HG03045 (cell line): Measurements from ENCODE around the gene WDR46.
"Not testable (repeated sequence)": the region's sequence is repeated elsewhere in the genome, so short reads cannot be mapped to it uniquely, and the experiment has no call there.

Experiments
- ATAC-seq: cut with Tn5 transposase; IDR thresholded peaks from one replicate; pipeline ENCODE4 v1.9.1; 2021; ENCODE audit warnings: mild to moderate bottlenecking, moderate library complexity; ENCODE audit not compliant: unreplicated experiment

The WDR46 gene

DNA sequence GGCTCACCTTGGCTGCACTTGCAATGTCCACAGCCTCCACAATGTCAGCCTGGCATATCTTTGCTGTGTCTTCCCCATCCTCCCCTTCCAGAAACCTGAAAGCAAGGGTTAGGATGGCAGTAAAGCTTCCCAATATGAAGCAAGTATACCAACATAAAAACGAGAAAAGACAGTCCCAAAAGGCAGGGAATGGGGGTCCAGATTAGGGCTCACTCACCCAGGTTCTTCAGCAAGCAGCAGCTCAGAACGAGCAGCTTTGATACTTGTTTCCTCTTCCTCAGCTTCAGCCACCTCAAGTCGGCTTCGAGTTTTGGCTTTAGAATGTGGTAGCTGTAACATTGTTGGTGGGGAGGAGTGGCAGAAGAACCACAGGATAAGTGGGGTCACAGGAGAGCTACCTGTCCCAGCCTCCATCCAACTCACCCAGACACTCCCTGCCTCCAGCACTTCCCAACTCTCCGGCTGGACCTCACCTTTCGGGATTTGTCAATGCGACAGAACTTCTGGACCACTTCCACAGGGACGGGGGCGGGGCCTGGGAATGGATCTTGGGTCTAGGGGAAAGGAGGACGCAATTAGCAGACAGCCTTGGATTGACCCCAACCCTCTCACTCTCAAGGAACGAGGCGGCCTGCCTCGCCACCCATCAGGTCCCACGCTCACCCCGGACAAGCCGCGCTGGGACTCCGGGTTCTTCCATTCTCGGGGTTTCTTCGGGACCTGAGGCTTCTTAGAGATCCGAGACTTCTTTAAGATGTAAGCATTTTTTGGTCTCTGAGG lies 708 bp downstream of the WDR46 start:
- no peak for ATAC-seq

DNA sequence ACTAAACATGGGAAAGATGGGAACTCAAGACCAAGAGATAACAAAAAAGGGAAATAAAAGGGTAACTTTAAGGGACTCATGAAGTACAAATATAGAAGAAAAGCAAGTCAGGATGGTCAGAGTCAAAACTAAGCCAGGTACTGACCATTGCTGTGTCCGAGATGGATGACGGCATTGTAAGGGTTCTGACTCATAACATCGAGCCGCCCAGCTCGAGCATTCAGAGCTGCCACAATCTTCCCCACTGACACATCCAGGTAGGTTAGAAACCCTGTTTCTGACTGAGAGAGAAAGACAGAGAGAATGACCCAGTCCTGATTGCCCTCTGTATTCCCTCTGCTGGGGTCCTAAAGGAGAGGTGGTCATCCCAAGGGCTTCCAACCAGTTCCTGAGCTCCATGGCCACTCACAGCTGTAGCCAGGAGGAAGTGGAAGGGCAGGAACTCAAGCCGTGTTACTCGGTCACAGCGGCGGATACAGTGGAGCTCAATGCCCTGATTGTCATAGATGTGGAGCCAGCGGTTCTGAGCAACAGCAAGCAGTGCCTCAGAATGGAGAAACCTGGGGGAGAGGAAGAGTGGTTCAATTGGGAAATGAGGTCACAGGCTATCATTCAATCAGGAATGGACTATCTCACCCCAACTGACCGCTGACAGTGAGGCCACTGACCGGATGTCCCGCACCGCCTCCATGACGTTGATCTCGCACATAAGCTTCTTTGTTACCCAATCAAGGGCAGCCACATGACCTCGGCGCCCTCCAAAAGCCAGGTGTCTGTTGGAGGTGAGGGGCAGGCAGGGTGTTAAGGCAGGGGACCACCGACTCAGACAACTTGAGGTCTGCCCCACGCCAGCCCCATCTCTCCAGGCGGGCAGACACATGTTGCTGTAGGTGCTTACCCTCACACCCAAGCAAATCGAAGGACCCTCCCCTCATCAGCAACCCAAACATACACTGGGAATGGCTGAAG lies 1.8 kb downstream of the WDR46 start:
- ATAC-seq = no peak

DNA sequence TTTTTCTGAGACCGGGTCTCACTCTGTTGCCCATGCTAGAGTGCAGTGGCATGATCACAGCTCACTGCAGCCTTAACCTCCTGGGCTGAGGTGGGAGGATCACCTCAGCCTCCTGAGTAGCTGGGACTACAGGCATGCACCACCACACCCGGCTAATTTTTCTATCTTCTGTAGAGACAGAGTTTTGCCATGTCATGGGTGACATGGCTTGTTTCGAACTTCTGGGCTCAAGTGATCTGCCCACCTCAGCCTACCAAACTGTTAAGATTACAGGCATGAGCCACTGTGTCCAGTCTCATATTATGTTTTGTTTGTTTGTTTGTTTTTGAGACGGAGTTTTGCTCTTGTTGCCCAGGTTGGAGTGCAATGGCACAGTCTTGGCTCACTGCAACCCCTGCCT lies 3.8 kb downstream of the WDR46 start:
- not testable (repeated sequence) for ATAC-seq

DNA sequence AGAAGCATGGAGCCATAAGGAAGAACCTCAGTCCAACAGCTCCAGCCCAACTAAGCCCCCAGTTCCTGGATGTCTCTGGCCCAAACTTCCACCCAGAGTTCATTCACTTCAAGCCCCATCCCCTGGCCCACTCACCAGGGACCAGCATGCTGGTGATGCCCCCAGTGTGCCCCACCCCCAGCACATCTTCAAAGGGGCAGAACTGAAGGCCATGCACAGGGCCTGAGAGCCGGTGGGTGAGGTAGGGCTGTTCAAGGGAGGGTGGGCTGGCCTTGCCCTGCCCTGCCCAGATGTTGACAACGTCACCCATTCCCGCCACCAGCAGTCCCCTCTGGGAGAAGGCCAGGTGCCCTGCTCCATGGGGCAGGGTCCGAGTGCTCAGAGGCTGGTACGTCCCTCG lies 8.5 kb downstream of the WDR46 start:
- ATAC-seq = no peak

- no peak for ATAC-seq
Observed at GRCh38 chr6:33279971-33280511, 9.0 kb downstream of the WDR46 start.

DNA sequence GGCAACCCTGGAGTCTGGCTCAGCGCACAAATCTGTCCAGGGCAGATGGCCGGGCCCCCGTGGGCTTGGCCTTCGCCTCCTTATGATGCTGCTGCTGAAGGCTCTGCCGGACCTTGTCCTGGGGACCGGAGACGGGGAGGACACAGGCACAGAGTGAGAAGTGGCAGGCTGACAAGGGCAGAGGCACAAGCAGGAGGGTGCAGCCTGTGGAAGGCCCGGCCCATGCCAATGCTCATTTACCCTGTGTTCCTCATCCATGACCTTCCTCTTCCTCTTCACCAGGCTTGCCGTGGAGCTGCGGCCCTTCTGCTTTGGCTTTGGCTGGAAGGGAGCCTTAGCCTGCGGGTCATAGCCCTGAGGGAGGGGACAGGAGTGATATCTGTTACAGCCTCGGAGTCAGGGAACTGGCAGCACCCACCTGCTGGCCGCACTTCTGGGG lies 9.8 kb downstream of the WDR46 start:
- ATAC-seq = no peak

DNA sequence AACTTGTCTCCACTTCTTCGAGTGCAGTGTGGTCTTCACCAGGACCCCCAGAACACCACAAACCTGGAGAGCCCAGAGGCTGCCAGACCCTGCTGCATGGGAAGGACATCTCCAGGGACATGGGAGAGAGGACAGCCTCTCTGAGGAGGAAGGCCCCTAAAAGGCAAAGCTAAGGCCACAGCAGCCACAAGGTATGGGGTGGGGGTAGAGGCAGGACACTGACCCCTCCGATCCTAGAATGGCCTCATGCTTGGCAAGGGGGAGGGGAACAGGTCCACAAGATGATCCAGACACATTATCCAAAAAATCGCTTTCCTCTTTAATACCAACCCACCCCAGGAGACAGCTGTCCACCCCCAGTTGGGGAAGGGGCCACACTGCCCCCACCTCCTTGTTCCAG lies 10.2 kb downstream of the WDR46 start:
- ATAC-seq = no peak

DNA sequence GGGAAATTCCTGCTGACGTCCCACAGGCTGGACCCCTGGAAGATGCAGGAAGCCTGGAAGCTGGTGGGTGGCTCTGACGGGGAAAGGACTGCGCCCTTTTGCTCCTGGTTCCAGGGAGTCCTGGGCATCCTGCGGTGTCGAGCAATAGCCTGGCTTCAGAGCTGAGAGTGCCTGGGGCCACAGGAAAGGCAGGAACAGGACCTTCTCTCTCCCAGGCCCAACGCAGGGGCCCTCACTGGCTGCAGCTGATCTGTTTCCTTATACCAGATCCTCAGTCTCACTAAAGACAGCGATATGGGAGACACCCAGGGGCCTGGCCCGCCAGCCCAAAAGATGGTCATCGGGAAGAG lies 10.7 kb downstream of the WDR46 start:
- ATAC-seq = no peak

DNA sequence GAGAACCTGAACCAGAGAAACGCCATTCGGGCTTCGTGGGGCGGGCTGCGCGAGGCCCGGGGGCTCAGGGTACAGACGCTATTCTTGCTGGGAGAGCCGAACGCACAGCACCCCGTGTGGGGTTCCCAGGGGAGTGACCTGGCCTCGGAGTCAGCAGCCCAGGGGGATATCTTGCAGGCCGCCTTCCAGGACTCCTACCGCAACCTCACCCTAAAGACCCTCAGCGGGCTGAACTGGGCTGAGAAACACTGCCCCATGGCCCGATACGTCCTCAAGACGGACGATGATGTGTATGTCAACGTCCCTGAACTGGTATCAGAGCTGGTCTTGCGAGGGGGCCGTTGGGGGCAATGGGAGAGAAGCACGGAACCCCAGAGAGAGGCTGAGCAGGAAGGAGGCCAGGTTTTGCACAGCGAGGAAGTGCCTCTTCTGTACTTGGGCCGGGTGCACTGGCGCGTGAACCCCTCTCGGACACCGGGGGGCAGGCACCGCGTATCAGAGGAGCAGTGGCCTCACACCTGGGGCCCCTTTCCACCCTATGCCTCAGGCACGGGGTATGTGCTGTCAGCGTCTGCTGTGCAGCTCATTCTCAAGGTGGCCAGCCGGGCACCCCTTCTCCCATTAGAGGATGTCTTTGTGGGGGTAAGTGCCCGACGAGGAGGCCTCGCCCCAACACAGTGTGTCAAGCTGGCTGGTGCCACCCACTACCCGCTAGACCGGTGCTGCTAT lies 11.2 kb downstream of the WDR46 start:
- ATAC-seq = peak; percentile 4

DNA sequence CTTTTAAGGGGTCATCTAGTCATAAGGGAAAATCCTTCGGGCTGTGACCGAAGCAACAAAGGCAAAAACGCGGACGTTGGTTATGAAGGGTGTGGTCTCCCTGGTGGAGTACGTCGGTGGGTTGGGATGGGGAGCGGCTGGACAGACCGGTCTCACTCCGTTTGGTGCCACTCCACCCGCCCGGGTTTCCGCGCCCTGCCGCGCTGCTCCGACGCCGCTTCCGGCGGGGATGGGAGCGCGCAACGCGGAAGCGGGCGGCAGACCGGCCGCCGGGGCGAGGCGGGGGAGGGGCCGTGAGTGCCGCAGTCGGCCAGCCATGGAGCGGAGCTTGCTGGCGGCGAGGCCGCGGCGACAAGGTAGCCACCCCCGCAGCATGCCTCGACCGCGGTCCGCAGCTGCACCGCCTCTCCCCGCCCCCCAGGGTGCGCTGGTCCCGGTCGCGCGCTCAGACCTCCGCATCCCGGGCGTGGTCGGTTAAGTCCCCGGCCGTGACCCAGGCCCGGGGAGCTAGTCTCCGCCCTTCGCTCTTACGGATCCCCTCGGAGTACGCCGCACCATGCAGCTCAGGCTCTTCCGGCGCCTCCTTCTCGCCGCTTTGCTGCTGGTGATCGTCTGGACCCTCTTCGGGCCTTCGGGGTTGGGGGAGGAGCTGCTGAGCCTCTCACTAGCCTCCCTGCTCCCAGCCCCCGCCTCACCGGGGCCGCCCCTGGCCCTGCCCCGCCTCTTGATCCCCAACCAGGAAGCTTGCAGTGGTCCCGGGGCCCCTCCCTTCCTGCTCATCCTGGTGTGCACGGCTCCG lies 12.0 kb downstream of the WDR46 start, which contains the start of gene B3GALT4:
Gene B3GALT4, plus strand, starts transcription at position 260 of the 799 bp plus-strand sequence. Its CDS starts 297 bp downstream, at position 557.
- peak; percentile 57 for ATAC-seq

DNA sequence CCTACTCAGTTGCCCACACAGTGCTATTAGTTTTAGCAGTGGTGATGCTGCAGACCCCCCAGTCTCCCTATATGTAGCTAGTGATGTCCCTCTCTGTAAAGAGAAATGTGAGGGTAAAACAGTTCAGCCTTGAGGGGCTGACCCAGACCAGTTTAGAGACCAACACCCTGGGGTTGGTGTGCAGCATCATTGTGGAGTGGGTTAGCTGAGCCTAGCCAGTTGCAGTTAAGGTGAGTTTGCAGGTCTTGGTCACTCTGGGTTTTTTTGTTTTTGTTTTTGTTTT lies 12.5 kb downstream of the WDR46 start:
- ATAC-seq = no peak

DNA sequence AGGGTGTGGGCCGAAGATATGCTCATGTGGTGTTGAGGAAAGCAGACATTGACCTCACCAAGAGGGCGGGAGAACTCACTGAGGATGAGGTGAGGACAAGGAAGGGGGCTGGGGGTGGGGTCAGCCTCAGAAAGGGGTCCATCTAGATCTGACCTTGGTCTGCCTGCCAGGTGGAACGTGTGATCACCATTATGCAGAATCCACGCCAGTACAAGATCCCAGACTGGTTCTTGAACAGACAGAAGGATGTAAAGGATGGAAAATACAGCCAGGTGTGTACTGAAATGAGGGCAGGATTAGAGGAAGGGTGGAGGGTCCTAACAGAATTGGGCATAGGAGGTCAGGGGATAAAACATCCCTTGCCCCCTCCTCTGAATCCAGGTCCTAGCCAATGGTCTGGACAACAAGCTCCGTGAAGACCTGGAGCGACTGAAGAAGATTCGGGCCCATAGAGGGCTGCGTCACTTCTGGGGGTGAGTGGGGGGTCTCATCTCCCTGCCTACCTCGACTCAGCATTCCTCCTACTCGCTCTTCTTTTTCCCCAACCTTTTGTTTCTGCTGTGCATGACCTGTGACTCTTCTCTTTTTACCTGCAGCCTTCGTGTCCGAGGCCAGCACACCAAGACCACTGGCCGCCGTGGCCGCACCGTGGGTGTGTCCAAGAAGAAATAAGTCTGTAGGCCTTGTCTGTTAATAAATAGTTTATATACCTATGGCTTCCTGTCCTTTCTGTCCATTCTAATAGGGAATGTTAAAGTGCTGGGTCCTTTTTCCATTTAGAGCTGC lies 13.1 kb downstream of the WDR46 start:
- not testable (repeated sequence) for ATAC-seq

DNA sequence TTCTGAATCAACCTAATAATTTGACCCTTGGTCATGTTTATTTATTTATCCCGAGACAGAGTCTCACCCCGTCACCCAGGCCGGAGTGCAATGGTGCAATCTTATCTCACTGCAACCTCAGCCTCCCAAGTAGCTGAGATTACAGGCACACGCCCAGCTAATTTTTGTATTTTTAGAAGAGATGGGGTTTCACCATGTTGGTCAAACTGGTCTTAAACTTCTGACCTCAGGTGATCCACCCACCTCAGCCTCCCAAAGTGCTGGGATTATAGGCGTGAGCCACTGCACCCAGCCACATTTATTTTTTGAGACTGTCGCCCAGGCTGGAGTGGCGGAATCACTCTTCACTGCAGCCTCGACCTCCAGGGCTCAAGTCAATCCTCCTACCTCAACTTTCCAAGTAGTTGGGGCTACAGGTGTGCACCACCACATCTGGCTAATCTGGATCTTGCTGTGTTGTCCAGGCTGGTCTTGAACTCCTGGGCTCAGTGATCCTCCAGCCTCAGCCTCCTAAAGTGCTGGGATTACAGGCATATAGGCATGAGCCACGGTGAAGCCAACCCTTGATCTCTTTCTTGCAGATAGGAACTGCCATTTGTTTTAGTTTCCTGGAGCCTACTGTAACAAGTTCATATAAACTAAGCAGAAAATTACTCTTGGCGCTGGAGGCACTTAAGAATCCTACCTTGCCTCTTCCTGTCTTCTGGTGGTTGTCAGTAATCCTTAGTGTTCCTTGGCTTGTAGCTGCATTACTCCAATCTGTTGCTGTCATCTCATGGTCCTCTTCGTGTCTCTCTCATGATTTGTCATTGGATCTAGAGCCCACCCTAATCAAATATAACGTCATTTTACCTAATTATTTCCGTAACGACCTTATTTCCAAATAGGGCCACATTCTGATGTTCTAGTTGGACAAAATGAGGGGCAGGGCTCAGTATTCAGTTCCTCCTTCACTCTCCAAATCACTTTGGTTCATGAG lies 14.8 kb downstream of the WDR46 start:
- no peak for ATAC-seq

GRCh38 chr6:33273129-33273923 lies 15.7 kb downstream of the WDR46 start:
- ATAC-seq = no peak

DNA sequence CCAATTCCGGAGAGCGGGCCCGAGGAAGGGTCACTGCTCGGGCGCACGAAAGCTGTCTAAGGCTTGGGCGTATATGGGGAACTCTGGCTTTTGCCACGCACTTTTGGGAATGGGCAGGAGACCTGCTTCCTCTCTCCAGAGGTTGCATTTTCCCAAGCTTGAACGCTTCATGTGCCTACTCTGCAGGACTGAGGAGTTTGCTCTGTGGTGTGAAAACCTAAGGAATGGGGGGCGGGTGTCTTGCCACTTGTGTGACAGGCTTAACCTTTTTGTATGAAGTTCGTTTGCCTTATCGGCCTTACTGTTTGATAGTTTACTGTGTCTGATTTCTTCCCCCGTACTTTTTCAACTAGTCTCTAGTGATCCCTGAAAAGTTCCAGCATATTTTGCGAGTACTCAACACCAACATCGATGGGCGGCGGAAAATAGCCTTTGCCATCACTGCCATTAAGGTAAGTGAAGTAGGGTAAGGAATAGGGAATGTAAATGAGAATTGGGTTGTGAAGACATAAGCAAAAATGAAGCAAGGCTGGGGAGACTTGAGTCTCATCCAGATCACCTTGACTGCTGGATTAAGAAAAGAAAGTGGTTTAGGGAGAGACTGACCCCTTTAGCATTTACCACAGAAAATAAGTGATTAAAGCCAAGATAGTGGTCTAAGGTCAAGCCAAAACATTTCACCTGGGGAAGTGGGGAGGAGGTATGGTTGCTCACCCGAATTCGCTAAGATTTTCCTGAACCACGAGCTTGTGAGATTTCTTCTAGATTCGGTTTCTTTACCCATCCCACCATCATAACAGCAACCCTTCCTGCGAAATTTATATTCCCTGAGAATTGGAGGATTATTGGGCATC lies 16.5 kb downstream of the WDR46 start:
- ATAC-seq = no peak

- peak; percentile 80 for ATAC-seq
Observed at GRCh38 chr6:33271468-33272274, 17.4 kb downstream of the WDR46 start, which contains the start of the genes RPS18 and VPS52. Gene RPS18, plus strand, starts transcription at chr6:33272075. Its CDS starts 45 bp downstream, at chr6:33272120. Gene VPS52, minus strand, starts transcription at chr6:33271876. Its CDS starts 201 bp downstream, at chr6:33271675.
